ENCODE data around the gene DLGAP1.

DLGAP1 gene

DNA sequence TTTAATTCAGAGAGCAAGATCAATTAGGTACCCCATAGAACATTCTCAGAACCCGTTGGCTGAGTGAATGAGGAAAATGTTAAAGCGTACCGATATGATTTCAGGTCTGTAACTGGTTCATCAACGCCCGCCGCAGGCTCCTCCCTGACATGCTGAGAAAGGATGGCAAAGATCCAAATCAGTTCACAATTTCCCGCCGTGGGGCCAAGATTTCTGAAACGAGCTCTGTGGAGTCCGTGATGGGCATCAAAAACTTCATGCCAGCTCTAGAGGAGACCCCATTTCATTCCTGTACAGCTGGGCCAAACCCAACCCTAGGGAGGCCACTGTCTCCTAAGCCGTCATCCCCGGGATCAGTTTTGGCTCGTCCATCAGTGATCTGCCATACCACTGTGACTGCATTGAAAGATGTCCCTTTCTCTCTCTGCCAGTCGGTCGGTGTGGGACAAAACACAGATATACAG is 997.8 kb downstream of the DLGAP1 start:
- DNase-seq, result no peak

- DNase-seq, result no peak
These were observed 998.4 kb downstream of the DLGAP1 start for GRCh38 chr18:3456686-3457069.

DNA sequence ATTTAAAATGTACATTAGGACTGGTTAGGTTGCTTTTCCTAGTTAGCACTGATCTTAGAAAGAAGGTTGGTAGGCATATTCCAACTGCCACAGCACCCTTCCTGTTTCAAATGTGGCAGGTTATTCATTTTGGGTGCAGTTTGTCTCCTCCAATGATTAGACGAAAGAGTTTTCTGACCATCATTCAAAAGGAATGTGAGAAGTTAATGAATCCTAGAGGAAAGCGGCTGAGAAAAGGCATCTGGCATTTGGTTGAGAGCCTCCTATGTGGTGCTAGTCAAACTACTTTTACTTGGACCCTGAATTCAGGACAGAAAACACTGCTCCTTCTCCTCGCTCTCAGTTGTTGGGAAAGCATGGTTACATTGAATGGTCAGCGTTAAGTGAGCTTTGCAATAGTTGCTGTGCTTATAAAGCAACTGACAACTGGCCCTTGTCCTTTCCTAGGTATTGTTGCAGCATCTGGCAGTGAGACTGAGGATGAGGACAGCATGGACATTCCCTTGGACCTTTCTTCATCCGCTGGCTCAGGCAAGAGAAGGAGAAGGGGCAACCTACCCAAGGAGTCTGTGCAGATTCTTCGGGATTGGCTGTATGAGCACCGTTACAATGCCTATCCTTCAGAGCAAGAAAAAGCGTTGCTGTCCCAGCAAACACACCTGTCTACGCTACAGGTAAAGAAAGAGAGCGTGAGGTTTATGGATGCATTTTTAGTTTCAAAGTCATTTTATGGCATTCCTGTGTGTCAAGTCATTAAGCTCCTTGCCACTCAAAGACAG is 999.0 kb downstream of the DLGAP1 start:
- DNase-seq, result peak; percentile 74

DNA sequence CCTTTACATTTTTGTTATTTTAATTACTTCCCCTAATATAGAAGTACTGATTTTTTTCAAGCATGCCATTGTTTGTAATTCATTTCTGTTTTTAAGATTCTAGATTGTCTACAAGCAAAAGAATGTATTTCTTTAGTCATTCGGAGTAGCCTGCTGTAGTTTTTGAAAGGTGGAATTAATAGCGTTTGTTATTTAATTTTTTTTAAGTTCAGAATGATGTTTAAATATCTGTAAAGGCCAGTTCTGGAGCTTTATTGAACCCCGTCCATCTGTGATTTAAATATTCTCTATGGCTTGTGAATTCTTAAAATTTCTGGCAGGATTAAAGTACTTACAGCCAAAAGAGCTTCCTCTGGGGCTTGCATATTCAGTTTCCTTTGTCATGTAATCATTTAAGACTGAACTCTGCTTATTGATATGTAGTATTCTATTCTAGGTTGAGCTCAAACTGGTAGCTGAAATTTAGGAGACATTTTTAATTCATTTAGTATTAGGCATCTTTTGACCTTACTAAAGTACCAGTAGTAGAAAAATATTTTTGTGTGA is 999.9 kb downstream of the DLGAP1 start:
- no peak for DNase-seq

DNA sequence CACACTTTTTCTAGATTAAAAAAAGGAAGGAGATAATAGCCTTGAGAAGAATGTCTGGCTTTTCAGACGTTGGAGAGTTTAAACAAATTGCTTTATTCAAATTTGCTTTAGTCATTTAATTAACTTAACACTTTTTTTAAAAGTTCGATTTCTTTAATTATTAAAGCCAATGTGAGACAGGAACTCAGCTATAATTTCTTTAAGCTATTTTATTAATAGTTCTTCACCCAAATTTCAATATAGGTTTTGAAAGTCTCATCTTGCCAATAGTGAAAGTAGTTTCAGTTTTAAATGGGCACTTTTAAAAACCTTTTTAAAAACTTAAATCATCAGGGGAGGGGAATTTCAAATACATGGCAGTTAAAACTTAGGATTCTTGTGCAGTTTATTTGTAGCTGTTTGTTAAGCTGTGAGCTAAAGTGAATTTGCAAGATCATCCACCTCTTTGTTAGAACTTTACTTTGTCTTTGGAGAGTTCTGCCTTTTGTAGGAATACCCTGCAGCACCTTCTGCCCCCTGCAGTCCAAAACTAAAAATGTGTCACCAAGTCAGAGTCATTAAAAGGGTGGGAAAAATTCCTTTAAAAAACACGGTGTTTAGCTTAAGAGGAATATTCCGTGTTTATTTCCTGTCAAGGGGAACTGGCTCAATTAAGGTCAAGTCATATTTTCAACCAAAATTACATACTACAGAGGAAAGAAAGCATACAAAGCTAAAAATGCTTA is 1000.6 kb downstream of the DLGAP1 start:
- DNase-seq, result peak; percentile 72

GRCh38 chr18:3453540-3454364 is 1001.4 kb downstream of the DLGAP1 start:
- peak; percentile 99 for DNase-seq

GRCh38 chr18:3452750-3453539 is 1002.2 kb downstream of the DLGAP1 start:
- no peak for DNase-seq

DNA sequence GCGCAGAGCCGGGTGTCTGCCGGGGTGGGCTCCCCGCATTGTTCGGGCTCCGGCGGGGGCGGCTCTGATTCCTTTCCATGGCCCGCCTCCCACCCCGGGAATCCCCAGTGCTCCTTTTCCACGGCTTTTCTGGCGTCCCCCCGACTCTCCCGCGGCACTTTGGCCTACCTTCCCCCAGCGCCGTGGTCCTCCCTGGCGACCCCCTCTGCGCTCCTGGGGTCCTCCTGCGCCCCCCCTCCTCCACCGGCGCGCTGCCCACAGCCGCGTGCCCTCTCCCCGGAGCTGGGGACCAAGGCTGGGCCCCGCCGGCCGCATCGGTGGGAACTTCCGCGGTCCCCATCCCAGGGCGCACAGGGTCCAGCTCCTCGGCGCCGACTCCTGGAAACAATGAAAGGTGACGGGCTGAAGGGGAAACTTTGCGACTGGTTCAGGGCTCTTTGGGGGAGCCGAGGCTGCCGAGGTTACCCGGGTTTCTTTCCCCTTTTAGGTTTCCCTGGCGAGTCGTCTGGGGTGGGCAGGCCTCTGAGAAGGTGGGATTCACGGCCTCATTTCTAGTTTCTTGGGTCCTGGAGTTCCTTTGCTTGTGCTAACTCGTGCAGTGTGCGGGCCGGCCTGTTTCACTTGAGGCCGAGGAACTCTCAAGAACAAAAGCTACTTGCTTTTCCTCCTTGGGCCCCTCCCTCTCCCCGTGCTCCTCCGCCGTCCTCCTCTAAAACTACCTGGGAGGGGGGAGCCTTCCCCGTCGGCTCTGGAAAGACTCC is 1002.9 kb downstream of the DLGAP1 start:
- DNase-seq, result peak; percentile 64

GRCh38 chr18:3451183-3451988 is 1003.7 kb downstream of the DLGAP1 start:
- peak; percentile 93 for DNase-seq

DNA sequence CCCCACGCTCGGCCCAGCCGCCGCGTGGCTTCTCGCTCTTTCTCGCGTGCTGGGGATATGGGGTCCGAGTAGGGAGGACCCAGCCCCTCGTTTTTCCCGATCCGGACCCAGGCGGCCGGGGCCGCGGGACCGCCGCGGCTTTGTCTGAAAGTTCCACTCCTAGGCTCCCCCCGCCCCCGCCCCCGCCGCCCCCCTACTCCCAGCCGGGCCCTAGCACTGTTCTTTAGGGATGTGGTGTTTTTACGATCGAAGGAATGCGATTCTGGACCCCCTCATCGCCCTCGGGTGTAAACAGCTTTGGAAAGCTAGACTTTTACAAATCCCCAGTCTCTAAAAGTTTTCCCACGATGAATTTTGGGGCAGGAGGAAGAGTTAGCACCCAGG is 1004.3 kb downstream of the DLGAP1 start:
- no peak for DNase-seq

- DNase-seq, result peak; percentile 85
These were observed 1004.9 kb downstream of the DLGAP1 start, which contains the start of gene TGIF1 for GRCh38 chr18:3450012-3450798. Gene TGIF1 (plus strand): TSS chr18:3450172. CDS start chr18:3450490, 318 bp downstream.

GRCh38 chr18:3449512-3450011 is 1005.5 kb downstream of the DLGAP1 start:
- DNase-seq, result peak; percentile 95

DNA sequence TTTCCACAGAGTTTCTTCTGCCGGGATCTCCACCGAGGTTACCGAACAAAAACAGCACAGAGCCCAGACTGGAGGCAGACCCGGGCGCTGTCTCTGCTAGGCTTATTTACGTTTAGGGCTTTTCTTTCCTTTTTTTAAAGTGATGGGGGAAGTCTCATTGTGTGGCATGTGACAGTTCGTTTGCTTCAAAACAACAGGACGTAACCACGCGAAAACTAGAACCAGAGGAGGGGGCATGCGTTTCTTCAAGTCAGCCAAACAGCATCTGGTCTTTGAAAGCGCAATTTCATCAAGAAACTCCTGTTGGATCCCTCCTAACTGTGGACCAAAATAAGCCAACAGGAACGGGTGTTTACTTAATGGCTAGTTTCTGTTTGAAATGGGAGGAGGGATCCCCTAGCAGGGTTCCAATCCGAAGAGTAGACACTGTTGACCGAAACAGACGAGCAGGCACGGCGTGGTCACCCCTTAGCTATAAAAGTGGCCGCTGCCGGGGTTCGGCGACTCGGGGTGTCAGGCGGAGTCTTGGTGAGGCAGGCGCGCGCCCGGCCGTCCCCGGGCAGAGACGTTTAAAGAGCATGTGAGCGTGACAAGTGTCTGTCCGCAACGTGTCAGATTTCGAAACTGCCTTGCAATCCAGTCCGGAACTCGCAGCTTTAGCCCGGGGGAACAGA is 1006.1 kb downstream of the DLGAP1 start:
- no peak for DNase-seq

DNA sequence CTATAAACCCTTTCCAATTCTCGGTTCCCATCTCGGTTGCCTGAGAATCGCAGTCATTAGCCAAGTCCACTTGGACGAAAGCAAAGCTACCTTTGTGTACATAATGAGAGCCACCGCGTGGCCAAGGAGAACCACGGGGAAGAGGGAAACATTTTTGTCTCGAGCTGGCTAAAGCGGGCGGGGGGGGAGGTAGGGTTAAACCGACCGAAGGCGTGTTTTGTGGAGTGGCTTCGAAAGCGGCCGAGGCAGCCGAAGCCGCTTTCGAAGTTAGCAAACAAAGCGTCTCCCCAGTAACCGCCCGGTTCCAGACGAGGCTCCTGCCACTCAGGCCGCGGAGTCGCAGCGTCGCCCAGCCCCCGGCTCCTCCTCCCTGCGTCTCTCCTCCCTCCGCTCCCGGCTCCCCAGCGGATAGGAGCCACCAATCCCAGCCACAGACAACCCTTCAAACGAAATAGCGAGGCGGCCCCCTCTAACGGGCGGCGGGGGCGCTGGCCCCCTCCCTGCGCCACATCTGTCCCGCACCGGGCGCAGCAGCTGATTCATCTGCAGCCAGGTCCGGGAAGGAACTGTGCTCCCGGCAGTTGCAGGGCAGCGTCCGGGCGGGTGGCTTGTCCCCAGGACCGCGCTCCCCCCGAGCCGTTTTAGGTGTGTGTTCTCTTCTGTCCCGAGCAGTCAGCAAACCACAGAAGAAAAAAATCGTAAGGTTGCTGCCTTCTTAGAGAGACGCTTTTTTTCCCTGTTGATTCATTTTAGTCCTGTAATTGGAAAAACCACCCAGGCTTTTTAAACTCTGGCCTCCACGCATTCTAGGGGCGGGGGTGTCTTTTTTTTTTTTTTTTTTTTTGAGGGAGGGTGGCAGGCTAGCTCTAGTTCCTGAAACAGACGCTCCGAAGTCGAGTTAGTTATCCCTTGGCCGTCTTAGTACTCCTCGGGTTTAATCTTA is 1006.9 kb downstream of the DLGAP1 start:
- peak; percentile 98 for DNase-seq

DNA sequence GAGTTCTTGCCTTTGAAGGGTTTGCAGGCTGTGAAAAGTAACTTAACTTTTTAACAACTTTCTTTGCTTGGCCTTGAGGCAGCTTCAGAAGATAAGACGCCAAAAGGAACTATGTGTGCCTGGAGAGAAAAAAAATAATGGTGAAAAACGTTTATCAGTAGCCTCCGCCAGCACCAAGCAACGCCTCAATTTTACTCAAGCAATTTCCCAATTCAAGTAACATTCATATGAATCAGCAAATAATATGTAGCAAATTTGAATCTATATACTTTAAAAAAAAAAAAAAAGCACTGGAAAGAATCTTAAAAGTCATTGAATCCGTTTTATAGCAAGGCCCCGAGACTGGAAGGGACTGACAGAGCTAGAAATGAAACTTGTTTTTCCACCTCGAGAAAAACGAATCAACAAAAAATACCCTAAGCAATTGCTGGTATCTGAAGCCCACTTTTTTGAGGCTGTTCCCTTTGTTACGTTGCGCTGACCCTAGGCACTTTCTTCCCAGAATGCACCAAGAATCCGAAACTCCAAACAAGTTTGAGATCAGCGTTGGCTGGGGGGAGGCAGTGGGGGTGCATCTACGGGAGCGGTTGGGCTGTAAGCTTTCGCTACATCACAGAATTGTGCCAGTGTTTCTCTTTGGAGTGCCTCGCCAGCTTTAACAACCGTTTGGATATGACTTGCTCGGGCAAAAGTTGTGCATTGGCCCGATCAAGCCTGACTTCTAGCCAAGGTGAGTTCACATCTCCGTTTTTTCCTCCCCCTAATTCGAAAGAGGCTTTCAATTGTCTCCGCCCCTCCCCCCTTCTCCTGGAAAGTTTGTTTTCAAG is 1007.8 kb downstream of the DLGAP1 start:
- peak; percentile 59 for DNase-seq
